ENCODE measurements around the gene CHST13. TPM values are rescaled to one million over a fixed set of nuclear protein-coding genes. Genes with fewer than 3 reads are reported as not detected.
"Not testable (repeated sequence)": the region's sequence is repeated elsewhere in the genome, so short reads cannot be mapped to it uniquely, and the experiment has no call there.

CHST13 gene
- total RNA-seq, 1 experiment from 2014 or later: not detected

- no peak for DNase-seq (ENCODE audit: low read depth)
Observed at GRCh38 chr3:126582311-126582710, 58.4 kb downstream of the CHST13 start.

DNA sequence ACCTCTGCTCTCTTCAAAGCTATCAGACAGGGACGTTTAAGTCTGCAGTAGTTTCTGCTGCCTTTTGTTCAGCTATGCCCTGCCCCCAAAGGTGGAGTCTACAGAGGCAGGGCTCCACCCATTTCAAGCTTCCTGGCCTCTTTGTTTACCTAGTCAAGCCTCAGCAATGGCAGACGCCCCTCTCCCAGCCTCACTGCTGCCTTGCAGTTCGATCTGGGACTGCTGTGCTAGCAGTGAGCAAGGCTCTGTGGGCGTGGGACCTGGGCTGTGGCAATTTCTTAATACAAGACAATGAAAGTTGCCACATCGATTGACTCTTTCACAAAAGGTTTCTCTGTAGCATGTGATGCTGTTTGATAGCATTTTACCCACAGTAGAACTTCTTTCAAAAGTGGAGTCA, 67.6 kb downstream of the CHST13 start:
- DNase-seq (ENCODE audit: low read depth): not testable (repeated sequence)

Small RNAs within 50 kb of the gene (small RNA-seq; reads per million reads assigned to genes)
- gene RNA5SP138: not detected

Other genes with a start within 250 kb of the CHST13 start
- 0.13 and 0.20 TPM in 2 replicates for gene KLF15, start 166.7 kb upstream of the CHST13 start, total RNA-seq (2014; rRNA removed; shearing (Covaris generic))
- gene CFAP100, start 129.2 kb upstream of the CHST13 start, total RNA-seq (2014; rRNA removed; shearing (Covaris generic)): not detected in 2 replicates
- 25.5 and 31.7 TPM in 2 replicates for gene ZXDC, start 48.3 kb upstream of the CHST13 start, total RNA-seq (2014; rRNA removed; shearing (Covaris generic))
- 0.03 TPM in 1 of 2 replicates, not detected in the other for gene UROC1, start 6.4 kb upstream of the CHST13 start, total RNA-seq (2014; rRNA removed; shearing (Covaris generic))
- gene C3orf22, start 34.8 kb downstream of the CHST13 start, total RNA-seq (2014; rRNA removed; shearing (Covaris generic)): not detected in 2 replicates
- gene TXNRD3, start 131.0 kb downstream of the CHST13 start, total RNA-seq (2014; rRNA removed; shearing (Covaris generic)): 8.8 and 10.3 TPM in 2 replicates
- 28.7 and 37.9 TPM in 2 replicates for gene CHCHD6, start 180.1 kb downstream of the CHST13 start, total RNA-seq (2014; rRNA removed; shearing (Covaris generic))